Measurements from ENCODE around the gene TMED4.
A peak's percentile ranks its signal among the peaks of the same experiment; 100 is the strongest.

TMED4 gene

GRCh38 chr7:44575054-44575453 lies 7.0 kb downstream of the TMED4 start:
- no peak for DNase-seq (ENCODE audit: low read depth)
- peak overlapping the region; percentile 95 for H3K4me3 ChIP-seq (ENCODE audit: low read length)
- TF ChIP-seq, protein P1, sequence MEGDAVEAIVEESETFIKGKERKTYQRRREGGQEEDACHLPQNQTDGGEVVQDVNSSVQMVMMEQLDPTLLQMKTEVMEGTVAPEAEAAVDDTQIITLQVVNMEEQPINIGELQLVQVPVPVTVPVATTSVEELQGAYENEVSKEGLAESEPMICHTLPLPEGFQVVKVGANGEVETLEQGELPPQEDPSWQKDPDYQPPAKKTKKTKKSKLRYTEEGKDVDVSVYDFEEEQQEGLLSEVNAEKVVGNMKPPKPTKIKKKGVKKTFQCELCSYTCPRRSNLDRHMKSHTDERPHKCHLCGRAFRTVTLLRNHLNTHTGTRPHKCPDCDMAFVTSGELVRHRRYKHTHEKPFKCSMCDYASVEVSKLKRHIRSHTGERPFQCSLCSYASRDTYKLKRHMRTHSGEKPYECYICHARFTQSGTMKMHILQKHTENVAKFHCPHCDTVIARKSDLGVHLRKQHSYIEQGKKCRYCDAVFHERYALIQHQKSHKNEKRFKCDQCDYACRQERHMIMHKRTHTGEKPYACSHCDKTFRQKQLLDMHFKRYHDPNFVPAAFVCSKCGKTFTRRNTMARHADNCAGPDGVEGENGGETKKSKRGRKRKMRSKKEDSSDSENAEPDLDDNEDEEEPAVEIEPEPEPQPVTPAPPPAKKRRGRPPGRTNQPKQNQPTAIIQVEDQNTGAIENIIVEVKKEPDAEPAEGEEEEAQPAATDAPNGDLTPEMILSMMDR (conservative IDR thresholded peaks at IDR 0.05; ENCODE audit: low read length): no peak

- peak overlapping the region; percentile 95 for H3K4me3 ChIP-seq (ENCODE audit: low read length)
- TF ChIP-seq, protein P1 (conservative IDR thresholded peaks at IDR 0.05; ENCODE audit: low read length): no peak
- no peak for DNase-seq (ENCODE audit: low read depth)
These were observed 7.7 kb downstream of the TMED4 start for GRCh38 chr7:44574287-44574872.

GRCh38 chr7:44573464-44574286 lies 8.4 kb downstream of the TMED4 start, which contains the start of gene DDX56:
TSS of gene DDX56 (minus strand) at chr7:44573908. CDS start at chr7:44573895, 13 bp downstream.
- TF ChIP-seq, protein P1 (conservative IDR thresholded peaks at IDR 0.05; ENCODE audit: low read length): no peak
- DNase-seq (ENCODE audit: low read depth): peak; percentile 89
- peak within 1 kb of the TSS; percentile 95 for H3K4me3 ChIP-seq (ENCODE audit: low read length)

DNA sequence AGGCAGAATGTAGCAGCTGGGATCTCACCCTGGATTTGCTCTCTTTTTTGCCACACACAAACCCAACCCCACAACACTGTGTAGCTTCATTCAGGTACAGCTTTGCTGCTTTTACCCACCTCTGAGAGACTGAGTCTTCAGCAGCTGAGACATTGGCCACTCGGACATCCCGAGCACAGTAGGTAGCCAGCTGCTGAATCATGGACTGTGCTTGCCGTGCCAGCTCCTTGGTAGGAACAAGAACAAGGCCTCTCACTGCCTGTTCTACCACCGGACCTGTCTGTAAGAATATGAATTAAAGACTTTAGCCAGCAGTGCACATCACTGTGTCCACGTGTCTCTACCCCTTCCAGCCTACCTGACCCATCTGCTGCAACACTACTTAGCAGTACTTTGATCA lies 9.3 kb downstream of the TMED4 start:
- no peak for DNase-seq (ENCODE audit: low read depth)

GRCh38 chr7:44569959-44570358 lies 12.1 kb downstream of the TMED4 start:
- no peak for DNase-seq (ENCODE audit: low read depth)
- no peak overlapping the region for H3K4me3 ChIP-seq (ENCODE audit: low read length)
- TF ChIP-seq, protein P1 (conservative IDR thresholded peaks at IDR 0.05; ENCODE audit: low read length): no peak

More for the DNA sequence above, 9.3 kb downstream of the TMED4 start:
- H3K4me3 ChIP-seq (ENCODE audit: low read length): peak overlapping the region; percentile 95
- TF ChIP-seq, protein P1 (conservative IDR thresholded peaks at IDR 0.05; ENCODE audit: low read length): no peak

DNA sequence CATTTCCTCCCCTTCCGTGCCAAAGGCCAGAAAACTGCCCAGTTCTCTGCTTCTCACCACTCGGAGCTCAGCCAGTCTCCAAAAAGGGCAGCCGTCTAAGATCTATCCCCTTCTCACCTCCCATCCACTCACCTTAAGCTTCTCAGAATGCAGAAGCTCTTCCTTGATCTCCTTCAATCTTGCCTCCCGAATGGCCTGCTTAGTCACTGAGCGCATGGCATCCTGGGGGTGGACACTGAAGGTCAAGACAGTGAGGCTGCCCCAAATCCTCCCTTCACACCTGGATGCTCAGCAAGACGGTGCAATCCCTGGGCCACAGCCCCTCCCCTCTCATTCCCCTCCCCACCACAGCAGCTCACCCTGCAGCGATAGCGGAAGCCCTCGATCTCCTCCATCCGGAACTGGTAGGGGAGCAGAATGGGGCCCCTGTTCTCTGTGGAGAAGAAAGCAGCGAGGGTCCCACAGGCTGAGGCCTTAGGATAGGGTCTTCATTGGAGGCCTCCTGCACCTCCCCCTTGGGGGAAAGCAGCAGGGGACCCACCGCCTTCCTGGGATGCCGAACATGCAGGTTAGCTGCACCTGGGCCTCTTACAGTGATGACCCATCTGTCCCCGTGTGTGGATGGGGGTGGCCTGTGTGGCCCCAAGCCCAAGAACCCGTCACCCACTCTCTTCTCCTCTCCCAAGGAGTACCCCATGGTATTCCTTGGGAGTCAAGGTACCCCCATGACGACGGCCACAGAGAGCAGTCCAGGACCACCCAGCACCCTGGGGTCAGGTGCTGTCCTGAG lies 13.1 kb downstream of the TMED4 start:
- TF ChIP-seq, protein P1 (conservative IDR thresholded peaks at IDR 0.05; ENCODE audit: low read length): no peak
- no peak overlapping the region for H3K4me3 ChIP-seq (ENCODE audit: low read length)
- no peak for DNase-seq (ENCODE audit: low read depth)
